HUES48 (cell line): ENCODE results near the gene SEL1L3.

Experiments
- H3K27ac ChIP-seq: one replicate; pipeline ENCODE4 v1.7.0; 2013; ENCODE audit warnings: low read depth, low read length, inconsistent platforms
- H3K27me3 ChIP-seq: 2 replicates; pipeline ENCODE4 v1.6.1; 2013; ENCODE audit warnings: mild to moderate bottlenecking, low read length; ENCODE audit not compliant: control insufficient read depth, insufficient read depth
- H3K36me3 ChIP-seq: 2 replicates; pipeline ENCODE4 v1.6.1; 2013; ENCODE audit warnings: low read length; ENCODE audit not compliant: control insufficient read depth, insufficient read depth
- H3K4me1 ChIP-seq: 2 replicates; pipeline ENCODE4 v1.6.1; 2013; ENCODE audit warnings: mild to moderate bottlenecking, low read length; ENCODE audit not compliant: control insufficient read depth, insufficient read depth
- H3K4me3 ChIP-seq: 2 replicates; pipeline ENCODE4 v1.5.1; 2013; ENCODE audit warnings: mild to moderate bottlenecking, low read depth, low read length
- H3K9ac ChIP-seq: 2 replicates; pipeline ENCODE4 v1.6.1; 2013; ENCODE audit warnings: mild to moderate bottlenecking, low read depth, low read length, moderate library complexity
- H3K9me3 ChIP-seq: 2 replicates; pipeline ENCODE4 v1.6.1; 2013; ENCODE audit warnings: low read length; ENCODE audit not compliant: control insufficient read depth, insufficient read depth

Gene SEL1L3

DNA sequence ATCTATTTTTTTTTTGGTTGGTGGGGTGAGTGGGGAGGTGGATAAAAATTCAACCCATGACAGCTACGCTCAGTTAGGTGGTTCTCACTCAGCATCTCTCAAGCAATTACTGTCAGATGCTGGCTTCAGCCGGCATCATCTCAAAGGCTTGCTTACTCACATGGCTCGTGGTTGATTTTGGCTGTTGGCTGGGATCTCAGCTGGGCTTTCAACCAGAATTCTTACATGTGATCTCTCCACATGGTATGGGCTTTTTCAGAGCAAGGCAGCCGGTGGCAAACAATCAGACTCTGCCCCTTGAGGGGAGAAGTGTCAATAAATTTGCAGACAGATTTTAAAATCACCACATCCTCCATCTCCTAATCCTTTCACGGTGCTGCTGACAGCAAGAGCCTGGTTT lies 159.9 kb downstream of the SEL1L3 start:
- Histone ChIP-seq H3K27me3 (no peaks in the 10 kb centered on the region), H3K27ac (no peak overlapping the region), H3K36me3 (no peaks in the 10 kb centered on the region), H3K4me1 (no peaks in the 10 kb centered on the region), H3K9ac (no peak overlapping the region), H3K9me3 (no peaks in the 10 kb centered on the region), H3K4me3 (no peak overlapping the region)

DNA sequence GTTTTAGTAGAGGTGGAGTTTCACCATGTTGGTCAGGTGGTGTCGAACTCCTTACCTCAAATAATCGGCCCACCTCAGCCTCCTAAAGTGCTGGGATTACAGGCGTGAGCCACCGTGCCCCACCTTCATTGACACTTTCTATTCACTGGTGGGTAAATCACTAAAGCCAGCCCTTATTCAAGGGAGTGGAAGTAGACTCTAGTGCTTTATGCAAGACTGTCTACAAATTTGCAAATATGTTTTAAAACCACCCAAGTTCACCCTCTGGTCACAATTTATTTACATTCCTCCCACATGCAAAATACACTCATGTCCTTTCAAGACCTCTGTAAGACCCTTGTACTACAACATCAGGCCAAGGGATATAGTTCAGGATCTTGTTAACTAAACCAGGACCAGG lies 162.1 kb downstream of the SEL1L3 start:
- H3K9ac ChIP-seq: no peak overlapping the region
- no peak overlapping the region for H3K27ac ChIP-seq
- no peaks in the 10 kb centered on the region for H3K27me3 ChIP-seq
- H3K36me3 ChIP-seq: no peaks in the 10 kb centered on the region
- no peaks in the 10 kb centered on the region for H3K4me1 ChIP-seq
- no peaks in the 10 kb centered on the region for H3K9me3 ChIP-seq
- H3K4me3 ChIP-seq: no peak overlapping the region

DNA sequence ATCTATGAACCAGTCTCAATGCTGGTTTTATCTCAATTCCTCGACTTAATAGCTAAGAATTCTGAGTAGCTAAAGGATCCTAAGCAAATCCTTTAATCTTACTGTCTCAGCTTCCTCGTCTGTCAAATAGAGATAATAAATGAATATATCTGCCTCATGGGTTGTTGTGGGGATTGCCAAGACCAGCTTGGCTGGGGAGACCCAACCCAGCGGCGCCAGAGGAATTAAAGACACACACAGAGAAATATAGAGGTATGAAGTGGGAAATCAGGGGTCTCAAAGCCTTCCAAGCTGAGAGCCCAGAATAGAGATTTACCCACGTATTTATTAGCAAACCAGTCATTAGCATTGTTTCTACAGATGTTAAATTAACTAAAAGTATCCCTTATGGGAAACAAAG lies 165.3 kb downstream of the SEL1L3 start:
- no peaks in the 10 kb centered on the region for H3K4me1 ChIP-seq
- H3K9me3 ChIP-seq: no peaks in the 10 kb centered on the region
- no peak overlapping the region for H3K4me3 ChIP-seq
- no peaks in the 10 kb centered on the region for H3K27me3 ChIP-seq
- H3K9ac ChIP-seq: no peak overlapping the region
- H3K27ac ChIP-seq: no peak overlapping the region
- no peaks in the 10 kb centered on the region for H3K36me3 ChIP-seq
